G401.6 (cell line): ENCODE measurements around the gene TAB2.

Experiments used
- FAIRE-seq: peaks from 2 replicates; lab custom pipeline; 2012; peaks lifted over from hg19 to GRCh38; lab: Jason Lieb, UNC

TAB2 gene

DNA sequence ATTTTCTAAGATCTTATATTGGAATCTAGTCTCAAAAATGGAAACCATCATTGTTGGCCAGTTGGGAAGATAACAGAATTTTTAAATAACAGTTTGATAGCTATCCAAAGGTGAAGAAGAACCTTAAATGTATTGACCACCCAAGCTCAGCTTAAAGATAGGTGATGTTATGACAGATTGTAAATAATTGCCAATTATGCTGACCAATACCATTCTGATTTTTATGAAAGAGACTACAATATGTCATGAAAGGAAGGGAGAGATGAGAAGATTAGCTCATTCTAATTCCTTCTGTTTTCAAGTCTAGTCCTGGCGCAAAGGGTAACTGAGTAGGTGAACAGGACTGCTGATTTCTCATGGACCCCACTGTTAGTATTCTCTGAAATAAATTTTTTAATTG lies 5.7 kb upstream of the TAB2 start:
- no peak for FAIRE-seq

DNA sequence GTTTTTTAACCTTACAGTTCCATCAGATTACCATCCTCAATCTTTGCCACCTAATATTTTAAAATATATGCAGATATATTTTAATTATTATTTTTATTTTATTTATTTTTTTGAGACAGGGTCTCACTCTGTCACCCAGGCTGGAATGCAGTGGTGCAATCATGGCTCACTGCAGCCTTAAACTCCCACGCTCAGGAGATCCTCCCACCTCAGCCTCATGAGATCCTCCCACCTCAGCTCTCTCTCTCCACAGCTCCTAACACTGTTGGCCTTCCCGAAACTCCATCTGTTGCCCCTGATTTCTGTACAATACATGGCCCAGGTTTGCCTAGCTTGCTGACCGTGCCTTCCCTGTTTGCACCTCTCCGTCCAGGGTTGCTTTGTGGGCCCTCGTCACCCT lies 4.4 kb upstream of the TAB2 start:
- no peak for FAIRE-seq

- no peak for FAIRE-seq
These were observed 3.7 kb upstream of the TAB2 start for GRCh38 chr6:149313861-149314260.

GRCh38 chr6:149314325-149314905 lies 3.1 kb upstream of the TAB2 start:
- no peak for FAIRE-seq

GRCh38 chr6:149316108-149316727 lies 1.3 kb upstream of the TAB2 start:
- no peak for FAIRE-seq

GRCh38 chr6:149316740-149317643 lies 520 bp upstream of the TAB2 start:
- no peak for FAIRE-seq

GRCh38 chr6:149318581-149319286 lies 1.2 kb downstream of the TAB2 start:
- peak; percentile 21 for FAIRE-seq

GRCh38 chr6:149319422-149319821 lies 1.9 kb downstream of the TAB2 start:
- no peak for FAIRE-seq

DNA sequence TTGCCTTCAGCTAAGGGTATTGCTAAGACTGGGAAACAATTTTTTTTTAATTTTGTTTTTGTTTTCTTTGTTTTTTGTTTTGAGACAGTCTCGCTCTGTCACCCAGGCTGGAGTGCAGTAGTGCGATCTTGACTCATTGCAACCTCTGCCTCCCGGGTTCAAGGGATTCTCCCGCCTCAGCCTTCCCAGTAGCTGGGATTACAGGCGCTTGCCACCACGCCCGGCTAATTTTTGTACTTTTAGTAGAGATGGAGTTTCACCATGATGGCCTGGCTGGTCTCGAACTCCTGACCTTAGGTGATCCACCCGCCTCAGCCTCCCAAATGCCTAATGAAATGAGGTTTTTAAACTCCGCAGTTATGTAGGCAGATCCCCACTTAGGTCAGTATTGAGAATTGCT lies 2.5 kb downstream of the TAB2 start:
- peak; percentile 6 for FAIRE-seq

GRCh38 chr6:149320796-149321195 lies 3.3 kb downstream of the TAB2 start:
- FAIRE-seq, result no peak

GRCh38 chr6:149323353-149323752 lies 5.8 kb downstream of the TAB2 start:
- no peak for FAIRE-seq

DNA sequence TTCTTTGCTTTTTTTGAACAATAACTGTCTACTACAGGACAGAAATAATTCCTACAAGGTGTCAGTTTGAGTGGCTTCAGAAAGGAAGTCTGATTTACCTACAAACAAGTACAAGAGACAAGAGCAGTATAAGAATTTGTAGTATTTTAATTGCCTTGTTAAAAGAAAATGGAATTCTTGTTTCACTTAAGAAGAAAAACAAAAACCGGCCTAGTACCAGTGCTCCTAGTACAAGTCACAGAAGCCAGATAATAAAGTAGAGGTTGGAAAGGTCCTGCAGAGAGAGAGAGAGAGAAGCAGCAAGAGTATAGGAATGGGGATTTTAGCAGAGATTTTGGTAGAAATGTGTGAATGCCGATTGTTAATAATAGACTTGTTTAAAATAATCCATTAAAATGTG lies 6.4 kb downstream of the TAB2 start:
- peak; percentile 97 for FAIRE-seq

DNA sequence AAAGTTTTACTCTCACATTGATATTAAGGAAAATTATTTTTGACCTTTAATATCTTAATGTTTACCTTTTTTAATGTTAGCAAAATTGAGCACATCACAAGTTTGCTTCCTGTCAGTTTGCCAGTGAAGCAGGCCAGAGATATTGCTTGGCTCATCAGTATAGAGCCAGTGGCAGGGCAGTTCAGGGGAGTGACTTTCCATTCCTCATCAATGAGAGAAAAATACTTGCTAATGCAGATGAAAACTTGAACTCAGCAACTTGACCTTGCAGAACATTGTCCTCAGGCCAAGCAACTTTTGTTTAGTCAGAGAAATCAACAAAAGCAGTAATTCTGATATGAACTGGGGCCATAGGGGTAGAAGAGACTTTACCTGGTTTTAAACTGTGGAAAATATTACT lies 6.9 kb downstream of the TAB2 start:
- FAIRE-seq, result no peak

DNA sequence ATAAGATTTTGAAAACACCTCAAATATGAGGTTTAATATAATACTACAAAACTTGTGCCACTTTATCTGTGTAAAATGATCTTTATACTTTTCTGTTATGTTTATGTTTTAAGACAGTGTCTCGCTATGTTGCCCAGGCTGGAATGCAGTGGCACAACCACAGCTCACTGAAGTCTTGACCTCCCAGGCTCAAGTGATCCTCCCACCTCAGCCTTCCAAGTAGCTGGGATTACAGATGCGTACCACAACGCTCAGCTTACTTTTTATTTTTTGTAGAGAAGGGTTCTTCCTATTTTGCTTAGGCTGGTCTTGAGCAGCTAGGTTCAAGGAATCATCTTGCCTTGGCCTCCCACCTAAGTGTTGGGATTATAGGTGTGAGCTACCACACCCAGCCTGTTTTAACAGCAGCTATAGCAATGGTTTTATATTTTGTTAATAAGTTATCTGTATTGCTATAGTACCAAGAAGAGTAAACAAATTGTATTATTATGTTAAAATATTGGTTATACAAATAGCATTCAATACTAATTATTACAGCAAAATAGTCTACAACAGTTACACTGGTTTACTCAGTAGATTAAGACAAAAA lies 8.2 kb downstream of the TAB2 start:
- no peak for FAIRE-seq

DNA sequence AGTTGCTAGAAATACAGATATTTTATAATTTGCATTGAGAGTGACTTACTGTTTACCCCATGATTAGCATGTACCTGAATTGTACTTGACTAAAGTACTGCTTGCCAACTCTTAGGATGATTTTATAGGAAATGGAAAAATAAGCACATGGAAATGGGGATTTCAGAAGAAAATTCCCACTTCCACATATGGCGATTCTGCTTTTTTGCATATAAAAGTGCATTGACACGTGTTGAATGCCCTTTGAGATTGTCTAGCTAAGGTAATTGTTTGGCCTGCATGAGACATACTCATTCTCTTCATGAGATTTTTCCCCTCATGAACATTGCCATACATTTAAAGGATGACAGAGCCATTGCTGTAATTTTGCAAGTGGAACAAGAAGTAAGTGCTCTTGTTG lies 10.1 kb downstream of the TAB2 start:
- no peak for FAIRE-seq

DNA sequence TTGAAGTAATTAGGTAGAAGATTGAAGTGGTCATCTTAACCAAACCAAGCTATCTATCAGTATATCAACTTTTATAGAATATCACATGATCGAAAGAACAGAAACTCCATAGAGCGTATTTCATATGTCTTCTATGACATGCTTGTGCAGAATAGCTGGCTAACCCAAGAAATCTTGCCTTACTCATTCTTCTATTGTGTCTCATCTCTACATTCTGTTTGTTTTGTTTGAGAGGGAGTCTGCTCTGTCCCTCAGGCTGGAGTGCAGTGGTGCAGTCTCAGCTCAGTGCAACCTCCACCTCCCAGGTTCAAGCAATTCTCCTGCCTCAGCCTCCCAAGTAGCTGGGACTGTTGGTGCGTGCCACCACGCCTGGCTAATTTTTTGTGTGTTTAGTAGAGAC lies 10.6 kb downstream of the TAB2 start:
- FAIRE-seq, result no peak

DNA sequence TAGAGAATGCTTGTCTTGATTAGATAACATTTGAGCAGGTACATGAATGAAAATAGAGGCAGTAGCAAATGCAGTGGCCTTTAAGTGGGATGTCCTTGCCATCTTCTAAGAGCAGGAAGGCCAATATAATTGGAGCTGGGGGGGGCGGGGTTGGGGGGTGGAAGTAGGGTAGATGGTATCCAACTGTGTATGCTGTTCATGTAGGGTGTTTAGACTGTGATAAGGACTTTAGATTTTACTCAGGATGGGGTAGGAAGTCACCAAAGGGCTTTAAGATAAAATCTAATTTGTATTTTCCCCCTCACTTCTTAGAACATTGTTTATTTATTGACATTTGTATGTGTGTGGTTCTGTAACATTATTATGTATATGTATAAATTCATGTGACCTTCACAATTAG lies 12.0 kb downstream of the TAB2 start:
- FAIRE-seq, result no peak

- FAIRE-seq, result no peak
These were observed 12.6 kb downstream of the TAB2 start for GRCh38 chr6:149330133-149330532.

- no peak for FAIRE-seq
These were observed 13.7 kb downstream of the TAB2 start for GRCh38 chr6:149331043-149331807.

DNA sequence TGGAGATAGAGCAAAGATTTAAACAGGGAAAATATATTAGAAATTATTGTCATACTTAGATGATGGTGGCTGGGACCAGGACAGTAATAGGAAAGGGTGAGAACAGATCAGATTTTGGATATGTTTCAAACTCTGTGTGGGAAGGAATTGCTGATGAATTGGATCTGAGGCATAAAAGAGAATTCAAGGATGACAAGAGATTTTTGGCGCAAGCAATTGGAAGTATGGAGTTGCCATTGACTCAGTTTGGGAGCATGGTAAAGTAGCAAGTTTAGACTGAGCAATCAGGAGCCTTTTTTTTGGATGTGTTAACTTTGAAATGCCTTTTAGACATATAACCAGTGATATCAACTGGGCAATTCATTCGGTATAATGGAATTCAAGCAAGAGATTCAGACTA lies 14.4 kb downstream of the TAB2 start:
- no peak for FAIRE-seq

DNA sequence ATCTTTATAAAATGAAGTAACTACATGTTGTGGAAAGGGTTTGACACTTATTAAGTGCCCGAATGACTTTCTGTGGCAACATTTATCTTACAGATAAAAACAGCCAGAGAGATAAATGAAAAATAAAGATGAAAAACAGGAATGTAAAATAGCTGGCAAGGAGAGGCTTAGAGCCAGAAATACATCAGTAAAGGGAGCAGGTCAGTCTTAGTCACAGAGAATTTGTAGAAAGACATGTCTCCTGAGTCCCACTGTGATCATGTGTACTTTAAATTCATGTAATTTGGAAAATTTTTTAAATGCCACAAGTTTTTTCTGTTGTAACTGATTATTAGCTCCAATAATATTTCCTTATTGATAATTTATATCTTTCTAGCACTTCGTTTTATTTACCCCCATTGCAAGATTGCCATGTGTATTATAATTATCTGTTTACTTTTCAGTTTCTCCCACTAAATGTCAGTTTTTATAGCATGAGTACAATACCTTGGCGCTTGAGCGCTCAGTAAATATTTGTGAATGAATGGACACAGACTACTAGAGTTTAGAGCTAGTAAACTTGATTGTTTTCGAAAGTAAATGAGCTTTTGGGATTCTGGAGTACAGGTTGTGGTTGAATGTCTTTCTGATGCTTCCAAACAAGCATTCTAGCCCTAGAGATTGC lies 15.2 kb downstream of the TAB2 start:
- no peak for FAIRE-seq
